ENCODE data around the gene CLEC4F. TPM values are rescaled to one million over a fixed set of nuclear protein-coding genes. Genes with fewer than 3 reads are reported as not detected.

CLEC4F gene
- total RNA-seq, 1 donor from 2014 or later = not detected

- H3K27me3 Mint-ChIP-seq = peaks cover 83% of the 10 kb centered on the region
- H3K36me3 Mint-ChIP-seq (ENCODE audit: insufficient read depth) = no peaks in the 10 kb centered on the region
- H3K27ac Mint-ChIP-seq = no peak overlapping the region
- no peak for TF ChIP-seq CTCF (IDR thresholded peaks at IDR 0.05; ENCODE audit: unreplicated experiment)
- no peaks in the 10 kb centered on the region for H3K9me3 Mint-ChIP-seq (ENCODE audit: low read depth)
- no peak for DNase-seq (ENCODE audit: low spot score, unreplicated experiment)
- no peak overlapping the region for H3K4me3 Mint-ChIP-seq (ENCODE audit: low read depth)
- H3K4me1 Mint-ChIP-seq (ENCODE audit: low read depth) = peaks cover 3% of the 10 kb centered on the region
Measured at GRCh38 chr2:70769450-70769849, 50.9 kb downstream of the CLEC4F start.

DNA sequence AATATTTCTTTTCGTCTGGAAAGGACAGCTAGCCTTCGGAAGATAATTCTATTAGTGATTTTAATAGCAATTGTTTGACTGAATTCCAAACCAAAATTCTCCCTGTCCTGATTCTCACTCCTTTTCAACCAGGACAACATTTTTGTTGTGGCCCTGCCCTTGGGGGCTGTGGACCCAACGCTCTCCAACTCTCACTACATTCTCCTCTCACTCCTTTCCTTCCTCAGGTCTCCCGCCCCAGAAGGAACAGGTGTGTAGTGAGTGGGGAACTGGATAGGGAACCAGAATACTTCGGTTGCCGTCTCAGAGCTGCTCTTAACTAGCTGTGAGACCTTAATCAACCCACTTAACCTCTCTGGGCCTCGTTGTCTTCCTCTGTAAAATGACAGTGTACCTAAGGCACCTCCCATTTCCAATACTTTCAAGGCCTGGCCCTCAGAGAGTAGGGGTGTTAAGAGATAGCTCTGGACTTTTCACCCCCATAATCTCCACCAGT is 51.8 kb downstream of the CLEC4F start:
- H3K4me1 Mint-ChIP-seq (ENCODE audit: low read depth) = peaks cover 3% of the 10 kb centered on the region
- no peak for TF ChIP-seq CTCF (IDR thresholded peaks at IDR 0.05; ENCODE audit: unreplicated experiment)
- no peaks in the 10 kb centered on the region for H3K36me3 Mint-ChIP-seq (ENCODE audit: insufficient read depth)
- no peak overlapping the region for H3K27ac Mint-ChIP-seq
- H3K9me3 Mint-ChIP-seq (ENCODE audit: low read depth) = no peaks in the 10 kb centered on the region
- no peak for DNase-seq (ENCODE audit: low spot score, unreplicated experiment)
- H3K27me3 Mint-ChIP-seq = peaks cover 81% of the 10 kb centered on the region
- peak overlapping the region; percentile 22 for H3K4me3 Mint-ChIP-seq (ENCODE audit: low read depth)

- H3K9me3 Mint-ChIP-seq (ENCODE audit: low read depth) = no peaks in the 10 kb centered on the region
- H3K27ac Mint-ChIP-seq = no peak within 1 kb of the TSS
- no peaks in the 10 kb centered on the region for H3K36me3 Mint-ChIP-seq (ENCODE audit: insufficient read depth)
- peak within 1 kb of the TSS; percentile 72 for H3K4me3 Mint-ChIP-seq (ENCODE audit: low read depth)
- DNase-seq (ENCODE audit: low spot score, unreplicated experiment) = peak; percentile 30
- H3K4me1 Mint-ChIP-seq (ENCODE audit: low read depth) = peaks cover 3% of the 10 kb centered on the region
- H3K27me3 Mint-ChIP-seq = peaks cover 77% of the 10 kb centered on the region
- TF ChIP-seq CTCF (IDR thresholded peaks at IDR 0.05; ENCODE audit: unreplicated experiment) = peak; percentile 58
Measured at GRCh38 chr2:70767699-70768589, 52.5 kb downstream of the CLEC4F start, which contains the start of gene ADD2. Gene ADD2, minus strand, starts transcription at chr2:70768200. Its CDS starts 61,792 bp downstream, at chr2:70706408.

DNA sequence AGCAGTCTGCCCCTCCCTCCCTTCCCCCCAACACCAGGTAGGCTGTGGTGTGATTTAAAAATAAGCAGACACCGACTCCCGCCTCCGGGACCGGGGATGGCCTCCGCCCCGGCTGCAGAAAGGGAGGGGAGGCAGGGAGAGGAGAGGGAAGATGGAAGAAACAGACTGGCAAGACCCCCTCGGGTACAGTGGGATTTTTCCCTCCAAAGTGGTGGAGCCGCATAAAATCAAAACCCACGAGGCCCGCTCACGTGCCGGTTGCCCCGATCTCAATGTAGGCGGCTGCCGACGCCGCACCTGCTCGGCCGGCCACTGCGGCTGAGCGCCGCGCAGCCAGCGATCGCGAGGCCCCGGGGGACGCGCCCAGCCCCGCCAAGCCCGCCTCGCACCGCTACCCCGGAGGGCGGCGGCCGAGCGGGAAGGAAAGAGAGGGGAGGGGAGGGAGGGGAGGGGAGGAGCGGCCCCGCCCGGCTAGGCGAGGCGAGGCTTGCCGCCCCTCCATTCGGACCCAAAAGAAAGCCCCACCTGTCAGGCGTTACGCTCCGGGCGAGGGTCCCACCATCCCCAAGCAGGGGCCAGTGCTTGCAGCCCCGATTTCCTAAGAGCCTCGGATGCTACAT is 53.2 kb downstream of the CLEC4F start:
- peak; percentile 22 for DNase-seq (ENCODE audit: low spot score, unreplicated experiment)
- TF ChIP-seq CTCF (IDR thresholded peaks at IDR 0.05; ENCODE audit: unreplicated experiment) = no peak
- no peaks in the 10 kb centered on the region for H3K9me3 Mint-ChIP-seq (ENCODE audit: low read depth)
- H3K4me3 Mint-ChIP-seq (ENCODE audit: low read depth) = peak overlapping the region; percentile 49
- peaks cover 70% of the 10 kb centered on the region for H3K27me3 Mint-ChIP-seq
- H3K4me1 Mint-ChIP-seq (ENCODE audit: low read depth) = peaks cover 3% of the 10 kb centered on the region
- H3K36me3 Mint-ChIP-seq (ENCODE audit: insufficient read depth) = no peaks in the 10 kb centered on the region
- H3K27ac Mint-ChIP-seq = no peak overlapping the region

- peaks cover 3% of the 10 kb centered on the region for H3K4me1 Mint-ChIP-seq (ENCODE audit: low read depth)
- H3K4me3 Mint-ChIP-seq (ENCODE audit: low read depth) = peak overlapping the region; percentile 49
- no peak for DNase-seq (ENCODE audit: low spot score, unreplicated experiment)
- no peaks in the 10 kb centered on the region for H3K36me3 Mint-ChIP-seq (ENCODE audit: insufficient read depth)
- no peak for TF ChIP-seq CTCF (IDR thresholded peaks at IDR 0.05; ENCODE audit: unreplicated experiment)
- H3K9me3 Mint-ChIP-seq (ENCODE audit: low read depth) = no peaks in the 10 kb centered on the region
- peaks cover 70% of the 10 kb centered on the region for H3K27me3 Mint-ChIP-seq
- H3K27ac Mint-ChIP-seq = peak overlapping the region; percentile 50
Measured at GRCh38 chr2:70766357-70767078, 53.9 kb downstream of the CLEC4F start.
